ENCODE measurements around the gene CNTN4. TPM values are rescaled to one million over a fixed set of nuclear protein-coding genes. Genes with fewer than 3 reads are reported as not detected.

CNTN4 gene
- total RNA-seq, 4 donors from 2014 or later, result 5.8 to 15.5 (median 9.0) TPM

DNA sequence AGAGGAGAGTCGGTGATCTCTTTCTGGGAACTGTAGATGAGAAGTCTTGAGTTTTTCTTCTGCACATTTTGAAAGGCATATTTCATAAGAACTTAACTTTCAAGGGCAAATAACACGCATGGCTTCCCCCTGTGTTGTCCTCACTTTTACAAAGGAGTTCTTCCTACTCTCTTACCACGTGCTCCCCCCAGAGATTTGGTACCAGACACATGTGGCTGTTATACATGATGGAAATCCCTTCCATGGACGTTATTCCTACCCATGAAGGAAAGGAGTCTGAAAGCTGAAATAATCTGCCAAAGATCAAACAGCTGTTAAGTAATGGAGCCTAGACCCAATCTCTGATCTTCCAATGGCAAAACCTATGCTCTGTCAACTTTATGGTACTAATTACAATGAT is 1007.1 kb downstream of the CNTN4 start:
- Histone ChIP-seq H3K4me3 (no peak overlapping the region), H3K27ac (no peak overlapping the region), H3K9me3 (no peaks in the 10 kb centered on the region), H3K4me1 (no peaks in the 10 kb centered on the region), H3K36me3 (no peaks in the 10 kb centered on the region), H3K27me3 (peaks cover 5% of the 10 kb centered on the region)
- WGBS, 2 donors (ENCODE audit: low coverage in 1 of 2), result 75 to 87% methylated on average over 3 to 4 of the region's 4 CpGs
- no peak for TF ChIP-seq POLR2AphosphoS5 (IDR thresholded peaks at IDR 0.05)
- TF ChIP-seq CTCF (IDR thresholded peaks at IDR 0.05), result no peak
- TF ChIP-seq EP300 (IDR thresholded peaks at IDR 0.05), result no peak
- TF ChIP-seq POLR2A (IDR thresholded peaks at IDR 0.05), result no peak
- no peak for ATAC-seq

- TF ChIP-seq POLR2A (IDR thresholded peaks at IDR 0.05) (no peak), CTCF (IDR thresholded peaks at IDR 0.05) (no peak), POLR2AphosphoS5 (IDR thresholded peaks at IDR 0.05) (no peak), EP300 (IDR thresholded peaks at IDR 0.05) (no peak)
- no peak for ATAC-seq
- peaks cover 5% of the 10 kb centered on the region for H3K27me3 ChIP-seq
- no peak overlapping the region for H3K27ac ChIP-seq
- H3K9me3 ChIP-seq, result no peaks in the 10 kb centered on the region
- H3K4me1 ChIP-seq, result no peaks in the 10 kb centered on the region
- 98 to 100% methylated on average over 3 of the region's 3 CpGs for WGBS, 2 donors (ENCODE audit: low coverage in 1 of 2)
- H3K4me3 ChIP-seq, result no peak overlapping the region
- no peaks in the 10 kb centered on the region for H3K36me3 ChIP-seq
Observed at GRCh38 chr3:3107181-3107580, 1008.5 kb downstream of the CNTN4 start.

Small RNAs within 50 kb of the gene (small RNA-seq; reads per million reads assigned to genes)
- gene RF00416, result 0 reads per million in 4 donors
- 0 reads per million in 4 donors for gene RN7SKP144

Measured in gastroesophageal sphincter (tissue), 4 donors.